HG02798 (cell line): Measurements from ENCODE around the gene PSTPIP1.

ENCODE experiments used
- ATAC-seq: cut with Tn5 transposase; IDR thresholded peaks from one replicate; pipeline ENCODE4 v1.9.1; 2021; ENCODE audit warnings: mild to moderate bottlenecking; ENCODE audit not compliant: unreplicated experiment, poor library complexity

The PSTPIP1 gene

GRCh38 chr15:77038312-77039216 lies 43.6 kb downstream of the PSTPIP1 start:
- no peak for ATAC-seq

DNA sequence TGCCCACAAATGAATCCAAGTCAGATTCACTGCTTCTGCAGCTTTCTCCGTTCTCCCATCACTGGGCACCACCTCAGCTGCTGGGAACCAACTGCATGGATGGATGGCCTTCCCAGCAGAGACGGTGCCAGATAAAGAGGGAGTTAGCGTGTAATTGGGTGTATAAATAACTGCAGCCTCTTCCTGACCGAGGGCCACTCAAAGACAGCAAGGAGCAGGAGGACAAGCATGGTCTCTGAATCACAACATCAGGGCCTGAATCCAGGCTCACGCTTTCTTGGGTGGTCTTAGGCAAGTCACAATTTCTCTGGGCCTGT lies 44.2 kb downstream of the PSTPIP1 start:
- ATAC-seq: no peak

- no peak for ATAC-seq
These were observed 44.9 kb downstream of the PSTPIP1 start for GRCh38 chr15:77039848-77040247.

GRCh38 chr15:77040673-77041072 lies 45.7 kb downstream of the PSTPIP1 start:
- ATAC-seq: no peak

- no peak for ATAC-seq
These were observed 47.5 kb downstream of the PSTPIP1 start for GRCh38 chr15:77042245-77042919.

DNA sequence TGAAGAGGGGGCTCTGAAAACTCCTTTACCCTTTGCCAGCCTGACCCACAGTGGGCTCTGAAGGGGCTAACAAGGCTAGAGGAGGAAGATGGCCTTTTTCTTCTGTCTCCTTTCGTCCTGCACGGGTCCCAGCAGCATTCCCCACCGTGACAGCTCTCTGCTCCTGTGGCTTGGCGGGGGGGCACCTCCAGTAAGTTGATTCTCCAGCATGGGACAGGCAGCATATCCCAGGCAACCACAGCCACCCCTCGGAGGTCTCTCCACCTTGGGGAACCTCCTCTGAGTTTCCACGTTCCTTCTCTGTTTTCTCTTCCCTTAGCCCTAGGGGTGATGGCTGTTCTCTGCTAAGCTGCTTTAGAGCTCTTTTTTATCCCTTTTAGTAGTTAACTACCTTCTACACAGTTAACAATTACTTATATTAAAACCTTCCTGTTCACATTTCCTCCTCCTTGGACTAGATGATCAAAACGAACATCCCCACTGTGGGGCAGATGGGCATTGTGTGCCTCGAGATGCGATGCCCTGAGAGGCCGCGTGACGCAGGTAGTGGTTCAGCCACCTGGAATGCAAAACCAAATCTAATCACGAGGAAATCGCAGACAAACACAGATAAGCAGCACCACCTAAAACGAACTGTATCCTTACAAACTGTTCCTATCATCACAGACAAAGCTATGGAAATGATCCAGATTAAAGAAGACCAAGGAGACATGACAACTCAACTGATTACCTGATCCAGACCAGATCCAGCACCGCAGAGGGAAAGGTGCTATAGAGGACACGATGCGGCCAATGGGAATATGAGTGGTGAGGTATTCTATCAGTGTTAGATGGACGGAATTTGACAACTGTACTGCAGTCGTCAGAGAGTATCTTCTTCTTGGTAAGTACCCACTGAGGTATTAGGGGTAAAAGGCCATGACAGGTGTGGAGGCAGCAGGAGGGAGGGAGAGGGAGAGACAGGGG lies 48.3 kb downstream of the PSTPIP1 start:
- no peak for ATAC-seq

- ATAC-seq: no peak
These were observed 49.5 kb downstream of the PSTPIP1 start for GRCh38 chr15:77044228-77045042.

GRCh38 chr15:77045985-77046384 lies 51.1 kb downstream of the PSTPIP1 start:
- no peak for ATAC-seq

DNA sequence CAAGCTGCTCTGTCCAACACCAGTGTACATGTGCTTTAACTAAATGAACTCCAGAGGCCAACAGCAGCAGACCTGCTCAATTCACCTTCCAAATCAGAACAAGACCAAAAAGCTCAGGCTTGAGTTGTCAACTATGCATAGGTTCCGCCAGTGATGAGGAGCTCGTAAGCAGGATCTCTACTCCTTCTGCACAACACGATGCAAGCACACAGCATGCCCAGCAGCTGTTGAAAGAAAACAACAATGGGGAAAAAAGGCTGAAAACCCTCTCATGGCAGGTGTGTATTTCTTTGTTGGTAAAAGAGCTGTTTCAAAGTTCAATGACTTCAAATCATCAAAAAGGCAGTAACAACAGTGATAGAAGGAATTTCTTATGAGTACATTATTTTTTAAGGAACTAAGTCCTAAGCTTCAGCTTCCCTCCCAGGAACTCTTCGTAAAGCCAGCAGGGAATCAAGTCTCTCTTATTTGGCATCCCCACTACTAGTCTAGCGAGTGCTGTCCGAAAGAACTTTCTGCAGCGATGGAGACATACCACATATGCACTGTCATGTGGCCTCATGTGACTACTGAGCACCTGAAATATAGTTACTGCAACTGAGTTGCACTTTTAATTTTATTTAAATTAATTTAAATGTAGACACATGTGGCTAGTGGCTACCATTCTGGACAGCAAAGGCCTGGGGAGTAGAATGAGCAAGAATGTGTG lies 51.9 kb downstream of the PSTPIP1 start:
- no peak for ATAC-seq

DNA sequence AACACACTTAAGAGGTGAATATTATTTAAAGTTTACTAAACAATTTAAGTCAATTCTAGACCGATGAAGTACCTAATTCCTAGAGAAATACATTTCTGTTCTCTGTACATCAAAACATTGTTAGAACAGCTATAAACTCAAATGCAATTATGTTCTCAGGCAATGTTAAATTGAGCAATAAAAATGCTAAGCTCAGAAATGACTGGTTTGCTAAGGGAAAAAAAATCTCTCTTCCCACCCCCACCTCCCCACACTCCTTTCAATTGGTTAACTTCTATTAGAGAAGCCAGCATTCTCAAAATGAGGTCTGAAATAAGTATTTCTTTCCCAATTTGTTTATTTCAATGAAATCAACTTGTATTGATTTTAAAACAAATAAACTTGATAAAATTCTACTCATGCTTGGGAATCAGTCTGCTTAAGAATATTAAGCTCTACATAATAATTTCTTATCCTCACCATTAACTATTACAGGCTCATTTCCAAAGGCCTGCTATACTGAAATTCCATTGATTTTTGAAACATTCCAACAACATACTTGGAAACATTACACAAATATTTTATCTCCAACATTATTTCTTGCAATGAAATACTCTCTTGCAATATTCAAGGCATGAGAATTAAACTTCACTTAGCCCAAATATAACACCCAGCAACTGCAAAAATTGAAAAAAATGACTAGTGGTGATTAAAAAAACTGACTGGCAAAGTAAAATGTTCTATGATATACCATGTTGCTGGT lies 53.4 kb downstream of the PSTPIP1 start:
- ATAC-seq: no peak

DNA sequence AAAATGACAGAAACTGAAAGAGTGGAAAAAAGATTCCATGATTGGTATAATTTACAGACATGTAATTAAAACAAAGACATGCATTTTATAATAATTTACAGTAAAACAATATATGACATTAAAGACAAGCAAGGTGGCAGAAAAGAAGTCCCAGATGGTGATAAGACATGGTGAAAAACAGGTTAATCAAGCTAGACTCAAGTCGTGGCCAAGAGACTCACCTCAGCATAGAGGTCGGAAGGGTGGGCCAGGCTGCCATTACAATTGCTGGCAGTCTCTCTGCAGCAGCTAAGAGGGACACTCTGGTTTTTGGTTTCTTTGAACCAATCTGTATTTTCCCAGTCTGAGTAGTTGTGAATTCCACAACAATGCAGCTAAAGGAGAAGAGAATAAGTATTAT lies 57.6 kb downstream of the PSTPIP1 start:
- ATAC-seq: no peak

GRCh38 chr15:77053709-77054108 lies 58.8 kb downstream of the PSTPIP1 start:
- no peak for ATAC-seq

DNA sequence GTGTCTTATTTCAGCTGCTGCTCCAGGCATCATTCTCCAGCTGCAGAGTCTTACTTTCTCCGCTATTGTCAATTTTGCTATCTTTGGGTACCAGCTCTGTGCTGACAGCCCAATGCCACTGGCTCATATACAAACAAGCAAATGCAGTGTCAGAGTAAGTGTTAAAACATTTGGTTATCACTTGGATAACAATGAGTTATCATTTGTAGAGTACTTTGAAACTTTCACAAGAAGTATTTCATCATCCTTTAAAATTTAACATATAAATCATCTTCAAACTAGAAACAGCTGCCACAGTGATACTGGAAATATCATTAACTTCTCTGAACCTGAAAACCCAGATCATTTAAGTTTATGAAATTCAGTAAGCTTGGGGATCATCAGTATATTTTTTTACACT lies 62.1 kb downstream of the PSTPIP1 start:
- ATAC-seq: no peak

- ATAC-seq: no peak
These were observed 62.8 kb downstream of the PSTPIP1 start for GRCh38 chr15:77057685-77058084.

DNA sequence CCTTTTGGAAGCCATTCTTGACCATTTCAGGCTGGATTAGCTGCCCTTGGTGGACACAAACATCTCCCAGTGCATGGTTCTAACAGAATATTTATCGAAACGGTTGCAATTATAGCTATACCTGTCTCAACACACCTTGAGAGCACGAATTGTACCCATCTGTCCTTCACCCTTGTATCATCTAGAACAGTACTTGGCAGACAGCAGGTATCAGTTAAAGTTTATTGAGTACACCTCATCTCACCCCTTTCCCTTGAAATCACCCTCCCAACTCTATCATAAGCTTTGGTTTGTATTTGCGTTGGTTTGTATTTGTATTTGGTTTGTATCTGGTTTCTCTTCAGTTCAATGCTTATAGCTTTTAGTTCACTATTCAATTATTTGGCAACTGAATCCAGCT lies 63.5 kb downstream of the PSTPIP1 start:
- ATAC-seq: no peak

DNA sequence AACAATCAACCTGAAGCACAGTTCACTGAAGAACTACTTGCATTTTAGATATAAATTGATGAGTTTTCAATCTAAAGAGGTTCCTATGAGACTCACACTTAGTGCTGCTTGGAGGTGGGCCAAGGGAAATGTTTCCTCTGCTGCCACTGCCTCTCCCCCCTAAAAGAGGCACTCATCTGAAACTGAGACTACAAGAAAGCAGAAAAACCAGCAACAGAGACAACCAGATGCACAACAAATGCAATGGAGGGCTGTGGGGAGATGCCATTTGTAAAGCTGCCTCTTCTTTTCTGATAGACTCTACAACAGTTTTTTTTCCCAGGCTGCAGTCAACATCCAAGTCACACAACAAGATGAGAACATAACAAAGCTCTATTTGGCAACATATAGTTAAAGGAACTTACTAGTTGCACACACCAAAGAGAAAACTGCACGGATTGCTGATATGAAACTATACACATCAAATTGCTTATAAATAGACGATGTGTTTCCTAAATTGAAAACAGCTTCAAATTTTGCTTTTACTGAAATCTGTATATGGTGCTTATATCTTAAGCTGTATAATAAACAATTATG lies 64.9 kb downstream of the PSTPIP1 start:
- ATAC-seq: peak; percentile 73

- ATAC-seq: no peak
These were observed 65.6 kb downstream of the PSTPIP1 start for GRCh38 chr15:77060546-77060945.

- ATAC-seq: no peak
These were observed 68.3 kb downstream of the PSTPIP1 start for GRCh38 chr15:77063249-77063648.
